HG02943 (cell line): ENCODE results near the gene SSTR3.
"Not testable (repeated sequence)": the region's sequence is repeated elsewhere in the genome, so short reads cannot be mapped to it uniquely, and the experiment has no call there.

Experiments used
- ATAC-seq: cut with Tn5 transposase; IDR thresholded peaks from one replicate; pipeline ENCODE4 v1.9.1; 2021; ENCODE audit warnings: mild to moderate bottlenecking, low read depth, moderate library complexity; ENCODE audit not compliant: unreplicated experiment

Gene SSTR3

GRCh38 chr22:37212174-37212906 is at the start of gene SSTR3:
Gene SSTR3 (minus strand): TSS chr22:37212477. CDS start chr22:37207803, 4,674 bp downstream.
- ATAC-seq: no peak

DNA sequence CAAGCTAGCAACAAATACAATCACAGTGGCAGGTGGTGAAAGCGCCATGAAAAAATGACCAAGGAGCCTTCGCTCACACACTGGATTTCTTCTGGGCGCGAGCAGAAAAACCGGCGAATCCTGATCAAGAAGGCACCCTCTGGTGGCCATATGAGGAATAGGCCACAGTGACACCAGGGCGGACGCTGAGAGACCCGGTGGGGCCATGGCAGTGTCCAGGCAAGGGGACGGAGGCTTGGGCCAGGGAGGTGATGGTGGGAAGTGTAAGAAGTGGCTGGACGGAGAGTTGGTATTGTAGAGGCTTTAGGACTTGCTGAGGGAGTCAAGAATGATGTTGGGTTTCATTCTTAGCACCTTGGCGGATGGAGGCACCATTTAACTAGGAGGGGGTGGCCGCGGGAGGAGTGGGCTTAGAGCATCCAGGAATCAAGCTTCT is 48.6 kb upstream of the SSTR3 start:
- ATAC-seq: no peak

- no peak for ATAC-seq
Observed at GRCh38 chr22:37260155-37260795, 48.0 kb upstream of the SSTR3 start.

GRCh38 chr22:37259540-37260029 is 47.3 kb upstream of the SSTR3 start:
- ATAC-seq: no peak

GRCh38 chr22:37258753-37259401 is 46.6 kb upstream of the SSTR3 start:
- no peak for ATAC-seq

DNA sequence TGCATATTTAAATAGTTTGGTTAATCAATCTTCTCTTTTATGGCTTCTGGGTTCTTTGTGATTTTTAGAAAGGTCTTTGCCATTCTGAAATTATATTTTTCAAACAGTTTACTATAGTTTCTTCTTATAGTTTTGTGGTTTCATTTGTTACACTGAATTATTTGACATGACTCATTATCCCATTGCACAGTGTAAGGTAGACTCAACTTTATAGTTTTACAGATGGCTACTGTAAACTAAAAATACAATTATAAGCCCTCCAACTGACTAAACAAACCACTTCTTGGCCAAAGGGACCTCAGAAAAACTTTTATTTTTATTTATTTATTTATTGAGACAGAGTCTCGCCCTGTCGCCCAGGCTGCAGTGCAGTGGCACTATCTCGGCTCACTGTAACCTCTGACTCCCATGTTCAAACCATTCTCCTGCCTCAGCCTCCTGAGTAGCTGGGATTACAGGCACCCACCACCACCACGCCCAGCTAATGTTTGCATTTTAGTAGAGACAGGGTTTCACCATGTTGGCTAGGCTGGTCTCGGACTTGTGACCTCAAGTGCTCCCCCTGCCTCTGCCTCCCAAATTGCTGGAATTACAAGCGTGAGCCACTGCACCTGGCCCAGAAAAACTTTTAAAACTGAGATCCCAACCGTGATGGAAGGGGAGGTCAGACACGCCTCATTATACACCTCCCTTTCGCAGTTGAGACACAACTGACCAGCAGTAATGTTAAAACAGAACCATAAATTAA is 45.9 kb upstream of the SSTR3 start:
- no peak for ATAC-seq

DNA sequence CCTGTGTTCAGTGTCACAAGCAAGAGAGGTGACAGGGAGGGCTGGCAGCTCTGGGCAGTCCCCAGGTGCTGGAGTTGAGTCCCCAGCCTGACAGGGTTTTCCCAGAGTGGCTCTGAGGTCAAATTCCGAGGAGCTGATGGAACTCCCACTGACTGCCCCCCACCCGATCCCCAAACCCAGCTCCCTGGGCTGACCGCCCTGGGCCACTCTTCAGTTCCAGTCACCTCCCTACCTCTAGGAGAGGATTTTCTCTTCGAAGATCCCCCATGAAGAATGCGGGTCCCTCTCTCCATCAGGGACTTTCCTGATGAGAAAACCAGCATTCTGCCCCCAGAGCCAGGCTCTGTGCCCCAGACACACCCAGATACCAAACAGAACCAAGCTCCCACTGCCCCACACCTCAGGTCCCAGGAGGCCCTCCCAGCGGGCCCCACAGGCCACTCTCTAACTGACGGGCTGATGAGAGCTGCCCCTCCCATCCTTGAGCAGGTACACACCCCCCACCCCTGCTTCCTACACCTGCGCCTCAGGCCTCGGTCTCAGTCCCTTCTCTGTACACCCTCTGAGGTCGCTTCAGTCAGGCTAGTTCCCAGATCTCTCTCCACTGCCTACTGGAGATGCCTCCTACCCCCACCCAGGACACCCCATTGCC is 43.9 kb upstream of the SSTR3 start:
- ATAC-seq: no peak

DNA sequence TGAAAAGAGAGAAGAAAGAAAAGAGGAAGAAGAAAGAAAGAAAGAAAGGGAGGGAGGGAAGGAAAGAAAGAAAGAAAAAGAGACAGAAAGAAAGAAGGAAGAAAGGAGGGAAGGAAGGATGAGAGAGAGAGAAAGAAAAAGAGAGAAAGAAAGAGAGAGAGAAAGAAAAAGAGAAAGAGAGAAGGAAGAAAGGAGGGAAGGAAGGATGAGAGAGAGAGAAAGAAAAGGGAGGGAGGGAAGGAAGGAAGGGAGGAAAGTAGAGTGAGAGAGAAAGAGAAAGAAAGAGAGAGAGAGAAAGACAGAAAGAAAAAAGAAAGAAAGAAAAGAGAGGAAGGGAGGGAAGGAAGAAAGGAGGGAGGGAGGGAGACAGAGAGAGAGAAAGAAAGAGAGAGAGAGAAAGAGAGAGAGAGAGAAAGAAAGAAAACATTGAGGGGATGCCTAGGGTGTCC is 43.3 kb upstream of the SSTR3 start:
- ATAC-seq: no peak

GRCh38 chr22:37254867-37255233 is 42.6 kb upstream of the SSTR3 start:
- ATAC-seq: no peak

- no peak for ATAC-seq
Observed at GRCh38 chr22:37254209-37254866, 42.1 kb upstream of the SSTR3 start.

GRCh38 chr22:37253126-37253660 is 40.9 kb upstream of the SSTR3 start:
- ATAC-seq: no peak

DNA sequence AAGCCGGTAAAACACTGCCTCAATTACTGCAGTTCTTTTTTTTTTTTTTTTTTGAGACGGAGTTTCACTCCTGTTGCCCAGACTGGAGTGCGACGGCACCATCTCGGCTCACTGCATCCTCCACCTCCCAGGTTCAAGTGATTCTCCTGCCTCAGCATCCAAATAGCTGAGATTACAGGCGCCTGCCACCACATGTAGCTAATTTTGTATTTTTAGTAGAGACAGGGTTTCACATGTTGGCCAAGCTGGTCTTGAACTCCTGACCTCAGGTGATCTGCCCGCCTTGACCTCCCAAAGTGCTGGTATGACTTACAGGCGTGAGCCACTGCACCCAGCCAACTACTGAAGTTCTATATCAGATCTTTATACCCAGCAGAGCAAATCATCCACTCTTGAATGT is 39.6 kb upstream of the SSTR3 start:
- ATAC-seq: not testable (repeated sequence)

DNA sequence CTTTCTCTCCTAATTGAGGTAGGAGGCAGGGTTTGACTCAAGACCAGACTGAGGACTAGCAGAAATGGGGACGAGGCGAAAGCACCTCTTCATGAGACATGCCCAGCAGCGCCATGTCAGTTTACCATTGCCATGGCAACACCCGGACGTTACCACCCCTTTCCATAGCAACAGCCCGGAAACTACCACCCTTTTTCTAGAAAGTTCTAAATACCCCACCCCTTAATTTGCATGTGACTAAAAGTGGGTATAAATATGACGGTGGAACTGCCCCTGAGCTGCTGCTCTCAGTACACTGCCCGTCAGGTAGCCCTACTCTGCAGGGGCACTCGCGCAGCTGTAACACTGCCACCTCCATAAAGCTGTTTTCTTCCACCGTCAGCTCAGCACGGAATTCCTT is 37.7 kb upstream of the SSTR3 start:
- ATAC-seq: no peak

GRCh38 chr22:37248251-37248650 is 36.0 kb upstream of the SSTR3 start:
- no peak for ATAC-seq

DNA sequence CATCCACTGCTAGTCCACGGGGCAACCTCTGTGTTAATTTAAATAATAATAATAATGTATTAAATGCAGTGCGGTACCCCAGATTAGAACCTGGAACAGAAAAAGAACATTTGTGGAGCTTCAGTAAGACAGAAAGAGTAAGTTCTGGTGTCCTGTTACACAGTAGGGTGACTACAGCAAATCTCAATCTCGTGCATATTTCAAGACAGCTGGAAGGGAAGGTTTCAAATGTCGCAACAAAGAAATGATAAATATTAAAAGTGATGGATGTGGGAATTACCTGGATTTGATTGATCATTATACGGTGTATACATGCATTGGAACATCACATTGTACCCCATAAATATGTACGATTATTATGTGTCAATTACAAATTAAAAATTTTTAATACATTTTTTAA is 33.5 kb upstream of the SSTR3 start:
- ATAC-seq: no peak

DNA sequence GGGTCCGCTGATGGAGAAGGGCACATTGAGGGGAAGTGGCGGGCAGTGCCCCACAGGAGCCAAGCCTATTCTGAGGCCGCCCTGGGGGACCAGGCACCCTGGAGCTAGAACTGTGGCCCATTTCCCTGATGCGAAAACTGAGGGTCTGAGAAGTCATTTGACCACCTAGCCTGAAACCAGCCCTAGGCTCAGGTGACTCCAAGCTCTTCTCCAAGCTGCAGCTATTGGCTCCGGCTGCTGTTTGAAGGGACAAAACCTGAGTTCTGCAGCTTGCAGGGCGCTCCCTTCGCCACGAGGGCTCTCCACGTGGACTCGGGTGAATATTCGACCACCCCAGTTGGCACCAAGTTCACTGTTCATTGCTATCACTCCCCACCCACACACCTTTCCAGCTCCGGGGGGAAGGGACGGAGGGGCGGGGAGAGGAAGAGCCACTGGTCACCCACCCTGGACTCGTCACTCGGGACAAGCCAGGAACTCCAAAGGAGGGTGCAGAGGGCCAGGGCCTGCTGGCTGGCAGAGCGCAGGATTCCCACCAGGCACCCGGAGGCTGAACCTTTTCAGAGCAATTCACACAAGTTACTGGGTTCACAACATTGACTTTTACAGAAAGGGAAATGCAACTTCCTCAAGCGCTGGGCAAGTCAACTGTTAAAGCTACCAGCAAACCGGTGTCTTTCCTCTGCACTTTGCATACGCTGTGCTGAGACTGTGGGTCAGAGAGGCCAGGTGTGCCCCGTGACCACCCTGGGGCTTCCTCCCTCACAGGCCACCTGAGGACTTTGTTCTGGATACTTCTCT is 32.8 kb upstream of the SSTR3 start:
- ATAC-seq: no peak

DNA sequence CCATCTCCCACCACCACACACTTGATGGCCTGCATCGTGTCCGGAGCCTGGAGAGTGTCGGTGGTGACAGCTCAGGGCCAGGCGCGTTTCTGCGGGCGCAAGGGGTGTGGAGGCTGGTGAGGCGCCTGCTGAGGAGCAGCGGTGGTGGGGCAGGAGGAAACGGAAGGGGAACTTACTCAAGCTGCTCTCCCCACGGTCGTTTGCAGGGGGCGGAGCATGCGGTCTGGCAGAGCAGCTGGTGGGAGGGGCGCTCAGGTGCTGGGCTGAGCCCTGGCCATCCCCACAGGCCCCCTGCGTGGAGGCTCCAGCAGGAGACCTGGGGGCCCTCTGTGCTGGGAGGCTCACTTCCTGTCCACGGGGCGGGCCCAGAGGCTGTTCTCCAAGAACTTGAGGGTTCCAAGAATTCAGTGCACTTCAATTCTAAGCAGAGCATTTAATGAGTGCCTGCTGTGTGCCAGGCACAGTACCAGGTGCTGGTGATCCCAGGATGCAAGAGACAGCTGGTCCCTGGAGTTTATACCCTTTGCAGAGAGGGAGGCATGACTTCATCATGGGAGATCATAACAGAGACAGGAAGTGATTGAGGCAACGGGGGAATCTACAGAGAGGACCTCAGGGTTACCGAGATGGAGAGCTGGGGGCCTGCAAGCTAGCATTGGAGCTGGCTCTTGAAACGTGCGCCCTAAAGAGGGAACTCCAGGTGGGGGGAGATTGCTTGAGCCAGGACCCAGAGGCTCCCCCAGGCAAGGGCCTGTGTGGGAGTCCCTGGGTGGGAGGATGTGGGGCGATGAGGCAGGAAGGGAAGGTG is 32.0 kb upstream of the SSTR3 start, which contains the start of gene RAC2:
Gene RAC2, minus strand, starts transcription at position 156 of the 808 bp plus-strand sequence. Its CDS starts 121 bp downstream, at position 35.
- ATAC-seq: peak; percentile 45
